ENCODE data around the gene NEU3. TPM values are rescaled to one million over a fixed set of nuclear protein-coding genes. Genes with fewer than 3 reads are reported as not detected.
A peak's percentile ranks its signal among the peaks of the same experiment; 100 is the strongest.

The NEU3 gene
- polyA plus RNA-seq, 1 donor: 17.1 TPM

- Histone ChIP-seq H3K36me3 (ENCODE audit: control insufficient read depth, insufficient read depth, low read length) (no peaks in the 10 kb centered on the region), H3K27me3 (ENCODE audit: control insufficient read depth, insufficient read depth, low read length) (no peaks in the 10 kb centered on the region), H3K4me1 (ENCODE audit: control insufficient read depth, insufficient read depth, low read length) (no peaks in the 10 kb centered on the region), H3K9me3 (ENCODE audit: control insufficient read depth, low read depth, low read length) (peaks cover 13% of the 10 kb centered on the region), H3K27ac (ENCODE audit: low read length) (no peak overlapping the region), H3K4me3 (ENCODE audit: low read length) (no peak overlapping the region)
- no CpG with 5 or more reads among the region's 6 CpGs for WGBS (ENCODE audit: insufficient coverage, low lambda C conversion rate)
- DNase-seq: no peak
These were observed 66.8 kb downstream of the NEU3 start for GRCh38 chr11:75055511-75055910.

DNA sequence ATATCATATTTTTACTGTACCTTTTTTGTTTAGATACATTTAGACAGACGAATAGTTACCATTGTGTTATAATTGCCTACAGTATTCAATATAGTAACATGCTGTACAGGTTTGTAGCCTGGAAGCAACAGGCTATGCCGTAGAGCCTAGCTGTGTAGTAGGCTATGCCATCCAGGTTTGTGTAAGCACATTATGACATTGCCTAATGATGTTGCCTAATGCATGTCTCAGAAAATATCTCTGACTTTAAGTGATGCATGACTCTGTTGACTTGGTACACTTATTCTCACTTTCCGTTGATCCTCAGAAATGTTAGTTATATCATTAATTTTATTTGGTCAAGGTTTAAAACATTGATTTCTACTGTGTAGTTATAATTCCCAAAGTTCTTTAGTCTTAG, 68.1 kb downstream of the NEU3 start:
- H3K36me3 ChIP-seq (ENCODE audit: control insufficient read depth, insufficient read depth, low read length): no peaks in the 10 kb centered on the region
- H3K27me3 ChIP-seq (ENCODE audit: control insufficient read depth, insufficient read depth, low read length): no peaks in the 10 kb centered on the region
- no peak for DNase-seq
- peaks cover 5% of the 10 kb centered on the region for H3K9me3 ChIP-seq (ENCODE audit: control insufficient read depth, low read depth, low read length)
- H3K4me3 ChIP-seq (ENCODE audit: low read length): no peak overlapping the region
- 100% methylated on average over 1 of the region's 3 CpGs for WGBS (ENCODE audit: insufficient coverage, low lambda C conversion rate)
- H3K4me1 ChIP-seq (ENCODE audit: control insufficient read depth, insufficient read depth, low read length): no peaks in the 10 kb centered on the region
- H3K27ac ChIP-seq (ENCODE audit: low read length): no peak overlapping the region

- Histone ChIP-seq H3K27me3 (ENCODE audit: control insufficient read depth, insufficient read depth, low read length) (no peaks in the 10 kb centered on the region), H3K4me3 (ENCODE audit: low read length) (no peak overlapping the region), H3K4me1 (ENCODE audit: control insufficient read depth, insufficient read depth, low read length) (no peaks in the 10 kb centered on the region), H3K9me3 (ENCODE audit: control insufficient read depth, low read depth, low read length) (no peaks in the 10 kb centered on the region), H3K27ac (ENCODE audit: low read length) (no peak overlapping the region), H3K36me3 (ENCODE audit: control insufficient read depth, insufficient read depth, low read length) (no peaks in the 10 kb centered on the region)
- DNase-seq: no peak
These were observed 70.6 kb downstream of the NEU3 start for GRCh38 chr11:75059299-75059698.

DNA sequence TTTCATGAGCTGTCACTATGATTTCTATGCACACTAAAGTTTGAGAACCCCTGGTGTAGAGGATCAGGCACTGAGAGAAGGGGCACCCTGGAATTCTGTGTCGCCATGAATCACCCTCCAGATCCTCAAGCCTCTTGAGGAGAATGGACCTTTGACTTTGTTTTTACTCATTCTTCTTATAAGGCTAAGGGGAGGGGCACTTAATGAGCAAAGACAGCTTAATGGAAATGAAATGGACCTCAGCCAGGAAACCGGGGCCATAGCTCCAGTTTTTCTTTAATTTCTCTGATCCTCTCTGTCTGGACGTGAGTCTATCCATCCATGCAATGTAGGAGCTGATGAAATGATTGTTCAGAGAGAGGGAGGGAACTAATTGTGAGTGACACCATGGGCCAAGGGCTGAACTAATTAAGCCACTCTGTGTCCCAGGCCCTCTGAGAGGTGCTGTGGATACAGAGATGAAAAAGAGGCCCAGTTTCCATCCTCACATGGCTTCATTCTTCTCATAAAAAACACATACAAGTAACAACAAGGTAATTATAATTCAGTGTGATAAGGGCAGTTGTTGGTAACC, 75.1 kb downstream of the NEU3 start:
- Histone ChIP-seq H3K27ac (ENCODE audit: low read length) (no peak overlapping the region), H3K4me3 (ENCODE audit: low read length) (no peak overlapping the region), H3K27me3 (ENCODE audit: control insufficient read depth, insufficient read depth, low read length) (peaks cover 5% of the 10 kb centered on the region), H3K36me3 (ENCODE audit: control insufficient read depth, insufficient read depth, low read length) (no peaks in the 10 kb centered on the region), H3K9me3 (ENCODE audit: control insufficient read depth, low read depth, low read length) (no peaks in the 10 kb centered on the region), H3K4me1 (ENCODE audit: control insufficient read depth, insufficient read depth, low read length) (no peaks in the 10 kb centered on the region)
- DNase-seq: peak in 1 of 2 donors; percentile 31
- WGBS (ENCODE audit: insufficient coverage, low lambda C conversion rate): 53% methylated on average over 2 of the region's 3 CpGs

GRCh38 chr11:75066061-75066460, 77.3 kb downstream of the NEU3 start:
- H3K36me3 ChIP-seq (ENCODE audit: control insufficient read depth, insufficient read depth, low read length): no peaks in the 10 kb centered on the region
- H3K9me3 ChIP-seq (ENCODE audit: control insufficient read depth, low read depth, low read length): no peaks in the 10 kb centered on the region
- no CpG with 5 or more reads among the region's 7 CpGs for WGBS (ENCODE audit: insufficient coverage, low lambda C conversion rate)
- no peak overlapping the region for H3K27ac ChIP-seq (ENCODE audit: low read length)
- no peak for DNase-seq
- no peaks in the 10 kb centered on the region for H3K4me1 ChIP-seq (ENCODE audit: control insufficient read depth, insufficient read depth, low read length)
- peaks cover 7% of the 10 kb centered on the region for H3K27me3 ChIP-seq (ENCODE audit: control insufficient read depth, insufficient read depth, low read length)
- no peak overlapping the region for H3K4me3 ChIP-seq (ENCODE audit: low read length)

Other genes with a start within 250 kb of the NEU3 start
- gene RNF169, start 240.1 kb upstream of the NEU3 start, polyA plus RNA-seq: 11.5 TPM
- gene XRRA1, start 39.8 kb upstream of the NEU3 start, polyA plus RNA-seq: 17.3 TPM
- 203 TPM for gene SPCS2, start 39.7 kb upstream of the NEU3 start, polyA plus RNA-seq
- 3.2 TPM for gene OR2AT4, start 107.9 kb downstream of the NEU3 start, polyA plus RNA-seq
- gene SLCO2B1, start 162.2 kb downstream of the NEU3 start, polyA plus RNA-seq: 81.4 TPM